OCI-LY7 (cell line): ENCODE results near the gene C1orf159. TPM values are rescaled to one million over a fixed set of nuclear protein-coding genes. Genes with fewer than 3 reads are reported as not detected.

Experiments used
- BruUV-seq: library from RNA; stranded (reverse); fragments of 400-500 nt; replicated peaks from 2 replicates; lab custom pipeline; 2021; lab: Mats Ljungman, UMichigan
- CTCF ChIA-PET: fragments of 300-600 bp; sonication (Branson Sonifier 250); formaldehyde crosslinking; loops from one replicate; lab custom pipeline; 2022; ENCODE audit warnings: antibody characterized with exemption; ENCODE audit not compliant: unreplicated experiment; lab: Charles Lee
- POLR2A ChIA-PET: fragments of 300-600 bp; sonication (Branson Sonifier 250); formaldehyde crosslinking; loops from one replicate; lab custom pipeline; 2022; ENCODE audit warnings: antibody characterized with exemption; lab: Charles Lee
- DNase-seq: peaks from one replicate; pipeline ENCODE4 v3.0.0-alpha.2; 2015; ENCODE audit warnings: low spot score
- H2AFZ ChIP-seq: fragments of 200-600 bp; sonication (generic), shearing (Covaris generic); 2 replicates; pipeline ENCODE4 v1.6.1; 2014; ENCODE audit warnings: mild to moderate bottlenecking, antibody characterized with exemption, low read length, moderate library complexity
- H3K27ac ChIP-seq: fragments of 200-600 bp; sonication (generic); 2 replicates; pipeline ENCODE4 v1.5.1; 2014; ENCODE audit warnings: mixed run types, low read depth, mild to moderate bottlenecking, moderate library complexity, low read length, inconsistent platforms; ENCODE audit not compliant: poor library complexity, severe bottlenecking
- H3K36me3 ChIP-seq: fragments of 200-600 bp; sonication (generic); 2 replicates; pipeline ENCODE4 v1.6.1; 2014; ENCODE audit warnings: mild to moderate bottlenecking, antibody characterized with exemption, low read length, moderate library complexity, mixed read lengths; ENCODE audit not compliant: insufficient read depth
- H3K4me1 ChIP-seq: fragments of 200-600 bp; sonication (generic); 2 replicates; pipeline ENCODE4 v1.5.1; 2014; ENCODE audit warnings: mild to moderate bottlenecking, low read length; ENCODE audit not compliant: insufficient read depth, poor library complexity, severe bottlenecking
- H3K4me2 ChIP-seq: fragments of 200-600 bp; sonication (generic); 2 replicates; pipeline ENCODE4 v1.6.1; 2014; ENCODE audit warnings: mild to moderate bottlenecking, low read length
- H3K4me3 ChIP-seq: fragments of 200-600 bp; sonication (generic); 2 replicates; pipeline ENCODE4 v1.5.1; 2014; ENCODE audit warnings: mild to moderate bottlenecking, low read depth, low read length; ENCODE audit not compliant: poor library complexity, severe bottlenecking
- H3K79me2 ChIP-seq: fragments of 200-600 bp; sonication (generic); 2 replicates; pipeline ENCODE4 v1.6.1; 2016; ENCODE audit warnings: low read depth, mild to moderate bottlenecking, low read length, moderate library complexity, mixed read lengths; ENCODE audit not compliant: insufficient read depth
- H3K9me2 ChIP-seq: fragments of 200-600 bp; sonication (generic); 2 replicates; pipeline ENCODE4 v1.6.1; 2016; ENCODE audit warnings: mild to moderate bottlenecking, low read length, mixed read lengths; ENCODE audit not compliant: insufficient read depth
- H3K9me3 ChIP-seq: fragments of 200-600 bp; sonication (generic); 2 replicates; pipeline ENCODE4 v1.6.1; 2014; ENCODE audit warnings: mild to moderate bottlenecking, mixed run types, low read length, mixed read lengths
- H4K20me1 ChIP-seq: fragments of 200-600 bp; sonication (generic); 2 replicates; pipeline ENCODE4 v1.6.1; 2014; ENCODE audit warnings: mild to moderate bottlenecking, antibody characterized with exemption, low read length, moderate library complexity, mixed read lengths; ENCODE audit not compliant: insufficient read depth
- EZH2phosphoT487 ChIP-seq: fragments of 200-600 bp; sonication (generic); IDR thresholded peaks from 2 replicates; pipeline ENCODE4 v1.6.1; 2018; ENCODE audit warnings: low read depth, borderline replicate concordance, mild to moderate bottlenecking, mixed run types, antibody characterized with exemption, low read length, moderate library complexity, mixed read lengths
- intact Hi-C: fragments of 100-400 bp; cut with micrococcal nuclease; formaldehyde crosslinking; loops from one replicate; pipeline ENCODE4 v1.10.0; 2022; ENCODE audit not compliant: unreplicated experiment
- total RNA-seq, 2 experiments: library from RNA; depleted of rRNA in 1 of 2; stranded (reverse); fragments of >200 nt in 1 of 2; shearing (Covaris generic) in 1 of 2; gene quantifications; 2 replicates each; pipeline ENCODE4 v1.2.3, GENCODE V29; 2014 to 2022
- TF ChIP-seq, protein P1 (sequence below): fragments of 200-600 bp; sonication (generic); conservative IDR thresholded peaks from 2 replicates; pipeline ENCODE4 v1.5.1; 2014; ENCODE audit warnings: mild to moderate bottlenecking, antibody characterized with exemption, low read length, moderate library complexity, mixed read lengths

The C1orf159 gene
- total RNA-seq, 2 experiments from 2014 or later = 24.5 to 27.6 TPM

DNA sequence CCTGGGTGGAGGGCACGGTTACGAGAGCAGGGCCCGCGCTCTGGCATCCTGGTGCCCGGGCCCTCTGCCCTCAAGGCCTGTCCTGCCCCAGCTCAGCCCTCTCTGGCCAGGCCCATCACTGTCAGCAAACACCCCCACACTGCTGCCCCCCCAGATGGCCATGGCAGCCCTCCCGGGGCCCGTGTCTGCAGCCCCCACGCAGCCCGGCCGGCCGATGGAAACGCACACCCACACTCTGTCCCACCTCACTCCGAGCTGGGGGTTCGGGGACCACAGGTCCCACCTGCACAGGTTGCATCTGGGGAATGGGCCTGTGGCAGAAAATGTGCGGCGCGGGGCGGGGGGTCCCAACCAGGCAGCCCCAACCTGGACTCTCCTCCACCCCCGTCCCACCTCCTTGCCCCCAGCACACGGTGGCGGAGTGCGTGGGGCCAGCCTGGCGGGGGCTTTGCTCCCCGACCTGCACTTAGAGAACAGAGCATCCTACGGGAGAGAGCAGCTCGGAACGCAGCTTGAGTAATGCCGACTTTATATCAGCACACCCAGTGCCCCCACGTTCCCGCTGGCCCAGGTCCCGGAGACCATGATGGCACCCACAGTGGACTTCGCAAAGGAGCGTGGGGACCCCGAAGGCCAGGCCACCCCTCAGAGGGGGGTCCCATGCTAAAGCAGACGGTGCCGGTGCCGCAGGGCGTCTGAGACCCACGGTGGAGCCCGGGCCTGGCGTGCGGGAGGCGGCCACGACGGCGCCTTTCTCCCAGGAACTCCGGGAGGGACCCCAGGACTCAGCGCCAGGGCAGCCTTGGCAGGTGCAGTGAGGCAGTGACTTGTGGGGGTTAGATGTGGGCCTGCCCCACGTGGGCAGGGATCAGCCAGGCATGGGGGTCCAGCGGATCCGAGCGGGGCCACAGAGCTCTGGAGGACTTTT lies 34.3 kb downstream of the C1orf159 start:
- H3K9me3 ChIP-seq = no peaks in the 10 kb centered on the region
- H3K4me1 ChIP-seq = no peaks in the 10 kb centered on the region
- TF ChIP-seq, protein P1, sequence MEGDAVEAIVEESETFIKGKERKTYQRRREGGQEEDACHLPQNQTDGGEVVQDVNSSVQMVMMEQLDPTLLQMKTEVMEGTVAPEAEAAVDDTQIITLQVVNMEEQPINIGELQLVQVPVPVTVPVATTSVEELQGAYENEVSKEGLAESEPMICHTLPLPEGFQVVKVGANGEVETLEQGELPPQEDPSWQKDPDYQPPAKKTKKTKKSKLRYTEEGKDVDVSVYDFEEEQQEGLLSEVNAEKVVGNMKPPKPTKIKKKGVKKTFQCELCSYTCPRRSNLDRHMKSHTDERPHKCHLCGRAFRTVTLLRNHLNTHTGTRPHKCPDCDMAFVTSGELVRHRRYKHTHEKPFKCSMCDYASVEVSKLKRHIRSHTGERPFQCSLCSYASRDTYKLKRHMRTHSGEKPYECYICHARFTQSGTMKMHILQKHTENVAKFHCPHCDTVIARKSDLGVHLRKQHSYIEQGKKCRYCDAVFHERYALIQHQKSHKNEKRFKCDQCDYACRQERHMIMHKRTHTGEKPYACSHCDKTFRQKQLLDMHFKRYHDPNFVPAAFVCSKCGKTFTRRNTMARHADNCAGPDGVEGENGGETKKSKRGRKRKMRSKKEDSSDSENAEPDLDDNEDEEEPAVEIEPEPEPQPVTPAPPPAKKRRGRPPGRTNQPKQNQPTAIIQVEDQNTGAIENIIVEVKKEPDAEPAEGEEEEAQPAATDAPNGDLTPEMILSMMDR = no peak
- no peak for TF ChIP-seq EZH2phosphoT487
- POLR2A ChIA-PET = interaction anchor here (0.6 kb wide), 1 partner anchor 16 kb away, joined by 3 read pairs; no protein-coding TSS in a partner anchor
- no peak for DNase-seq
- no peaks in the 10 kb centered on the region for H3K9me2 ChIP-seq
- intact Hi-C loops = no loop called here
- no peaks in the 10 kb centered on the region for H3K36me3 ChIP-seq
- H3K4me2 ChIP-seq = no peak overlapping the region
- H3K27ac ChIP-seq = no peak overlapping the region
- H4K20me1 ChIP-seq = no peaks in the 10 kb centered on the region
- H3K4me3 ChIP-seq = no peak overlapping the region
- CTCF ChIA-PET = no interaction called here
- H2AFZ ChIP-seq = no peak overlapping the region
- no peaks in the 10 kb centered on the region for H3K79me2 ChIP-seq
- no TSS peak for BruUV-seq

- no peaks in the 10 kb centered on the region for H3K79me2 ChIP-seq
- no peaks in the 10 kb centered on the region for H3K36me3 ChIP-seq
- POLR2A ChIA-PET = no interaction called here
- no peak overlapping the region for H2AFZ ChIP-seq
- intact Hi-C loops = no loop called here
- BruUV-seq = no TSS peak
- TF ChIP-seq EZH2phosphoT487 = no peak
- TF ChIP-seq, protein P1 = no peak
- no peaks in the 10 kb centered on the region for H4K20me1 ChIP-seq
- no peaks in the 10 kb centered on the region for H3K4me1 ChIP-seq
- no peak overlapping the region for H3K27ac ChIP-seq
- DNase-seq = no peak
- no peaks in the 10 kb centered on the region for H3K9me2 ChIP-seq
- H3K9me3 ChIP-seq = no peaks in the 10 kb centered on the region
- no peak overlapping the region for H3K4me3 ChIP-seq
- CTCF ChIA-PET = no interaction called here
- H3K4me2 ChIP-seq = no peak overlapping the region
Observed at GRCh38 chr1:1080951-1081310, 35.0 kb downstream of the C1orf159 start.
